Stimulated activated CD4-positive, alpha-beta T cell treated with anti-CD3 and anti-CD28 coated beads, Interleukin-2, amount 100 ng/mL, for 48 hours (primary cell): ENCODE measurements around the gene TUBA1B.

ENCODE experiments used
- DNase-seq, 2 donors: peaks; one replicate each; pipeline ENCODE4 v3.0.0-alpha.2; 2020

TUBA1B gene

DNA sequence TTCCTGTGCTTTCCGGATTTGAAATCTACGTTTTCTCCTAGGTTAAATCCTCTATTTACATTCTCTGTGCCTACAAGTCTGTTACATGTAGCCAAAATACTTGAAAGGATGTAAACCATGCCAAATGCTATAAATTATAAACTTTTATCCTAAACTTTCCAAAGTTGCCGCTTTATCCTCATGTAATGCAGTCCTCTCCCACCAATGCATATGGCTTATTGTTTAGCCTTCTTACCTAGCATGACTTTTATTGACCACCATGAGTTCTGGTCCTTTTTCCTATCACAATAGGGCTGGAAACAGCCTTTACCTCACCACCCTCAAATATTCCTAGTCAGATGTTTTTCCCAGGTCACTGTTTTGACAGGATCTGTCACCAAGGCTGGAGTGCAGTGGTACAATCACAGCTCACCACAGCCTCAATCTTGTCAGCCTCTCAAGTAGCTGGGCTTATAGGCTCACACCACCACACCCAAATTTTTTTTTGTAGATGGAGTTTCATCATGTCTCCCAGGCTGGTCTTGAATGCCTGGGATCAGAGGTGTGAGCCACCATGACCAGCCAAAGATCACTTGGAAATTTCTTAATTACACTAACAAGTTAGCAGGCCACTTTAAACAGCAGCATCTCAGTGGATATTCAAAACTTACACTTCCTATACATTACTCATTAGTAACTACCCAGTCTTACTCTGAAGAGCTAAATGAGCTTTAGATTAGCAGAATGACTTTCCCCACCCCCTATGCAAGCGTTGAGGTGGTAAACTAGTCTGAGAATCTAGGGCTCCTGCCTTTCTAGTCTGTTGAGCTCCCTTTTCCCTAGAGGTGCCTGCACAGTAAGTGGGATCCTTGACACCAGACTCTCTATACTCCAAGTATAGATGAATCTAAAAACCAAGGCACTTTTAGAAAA lies 4.1 kb downstream of the TUBA1B start:
- peak in 1 of 2 donors; percentile 11 for DNase-seq

DNA sequence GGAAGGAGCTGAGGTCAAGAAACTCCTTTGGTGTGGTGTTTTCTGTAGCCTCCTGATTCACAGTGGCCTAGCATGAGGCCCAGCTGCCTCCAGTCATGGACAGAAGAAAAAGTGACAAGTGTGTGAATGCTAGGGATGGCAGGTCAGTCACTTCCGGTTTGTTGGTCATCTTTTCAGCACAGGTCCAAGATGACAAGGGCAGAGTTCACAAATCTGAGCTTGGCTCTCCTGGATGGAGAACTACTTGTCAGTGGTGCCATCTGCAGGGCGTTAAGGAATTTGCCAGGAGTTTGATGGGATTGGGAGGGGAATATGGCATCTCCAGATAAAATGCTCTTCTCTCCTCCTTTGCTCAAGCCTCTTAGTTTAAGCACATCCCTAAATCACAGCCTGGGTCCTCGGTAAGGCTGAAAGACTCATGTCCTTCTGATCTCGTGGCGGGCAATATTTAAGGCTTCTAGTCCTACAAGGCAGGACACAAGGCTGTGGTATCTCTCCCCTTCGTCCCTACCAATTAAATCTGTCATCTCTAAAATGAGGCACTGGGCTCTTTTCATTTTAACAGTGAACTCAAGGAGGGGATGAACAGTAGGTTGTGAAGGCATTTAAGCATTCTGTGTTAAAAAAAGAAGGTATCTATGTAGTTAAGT lies 10.0 kb downstream of the TUBA1B start:
- DNase-seq: no peak

DNA sequence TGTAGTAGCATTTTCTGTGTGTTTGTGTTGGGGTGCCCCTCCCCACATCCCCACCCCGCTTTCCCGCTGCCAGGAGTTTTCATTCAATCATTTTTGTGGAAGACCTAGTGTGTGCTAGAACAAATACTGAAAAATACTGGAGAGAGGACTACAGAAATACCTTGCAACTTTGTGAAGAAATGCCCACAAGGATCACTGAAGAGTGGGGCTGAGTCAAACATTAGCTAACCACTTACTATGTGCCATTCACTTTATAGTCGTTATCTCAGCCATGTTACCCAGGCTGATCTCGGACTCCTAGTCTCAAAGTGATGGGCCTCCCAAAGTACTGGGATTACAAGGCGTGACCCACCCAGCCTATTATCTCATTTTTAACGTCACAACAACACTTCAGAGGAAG lies 20.0 kb downstream of the TUBA1B start:
- DNase-seq: no peak

- peak; percentile 86 to 90 for DNase-seq
Observed at GRCh38 chr12:49110464-49111155, 20.6 kb downstream of the TUBA1B start, which contains the start of gene LMBR1L. Gene LMBR1L (minus strand): TSS chr12:49110847. CDS start chr12:49110555, 292 bp downstream.

- no peak for DNase-seq
Observed at GRCh38 chr12:49109641-49110463, 21.3 kb downstream of the TUBA1B start.

- no peak for DNase-seq
Observed at GRCh38 chr12:49108958-49109404, 22.2 kb downstream of the TUBA1B start.

DNA sequence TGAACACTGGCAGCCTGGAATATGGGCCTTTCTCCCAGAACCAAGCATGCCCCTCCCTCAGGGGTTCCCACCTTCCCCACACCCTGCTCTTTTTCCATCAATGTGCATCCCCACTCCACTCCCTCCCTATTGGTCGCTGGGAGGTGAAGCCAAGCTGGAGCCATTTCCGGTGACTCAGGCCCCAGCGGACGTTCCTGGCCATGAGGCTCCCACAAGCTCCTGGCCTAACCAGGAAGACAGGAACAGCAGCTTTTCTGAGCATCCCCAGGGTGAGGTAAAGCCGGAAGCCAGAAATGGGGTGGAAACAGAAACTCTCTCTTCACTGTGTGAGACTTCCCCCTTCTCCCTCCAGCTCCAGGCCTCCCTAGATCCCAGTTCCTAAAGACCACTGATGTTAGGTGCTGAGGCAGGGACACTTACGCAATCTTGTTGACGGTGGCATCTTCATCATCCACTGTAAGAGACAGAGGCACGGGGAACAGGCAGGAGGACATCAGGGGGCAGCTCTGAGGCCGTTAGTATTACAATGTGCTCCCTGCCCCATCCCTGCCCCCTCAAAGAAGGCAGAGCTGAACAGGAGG lies 25.6 kb downstream of the TUBA1B start:
- DNase-seq: no peak

- DNase-seq: no peak
Observed at GRCh38 chr12:49104822-49105221, 26.4 kb downstream of the TUBA1B start.

GRCh38 chr12:49100380-49100779 lies 30.8 kb downstream of the TUBA1B start:
- no peak for DNase-seq

DNA sequence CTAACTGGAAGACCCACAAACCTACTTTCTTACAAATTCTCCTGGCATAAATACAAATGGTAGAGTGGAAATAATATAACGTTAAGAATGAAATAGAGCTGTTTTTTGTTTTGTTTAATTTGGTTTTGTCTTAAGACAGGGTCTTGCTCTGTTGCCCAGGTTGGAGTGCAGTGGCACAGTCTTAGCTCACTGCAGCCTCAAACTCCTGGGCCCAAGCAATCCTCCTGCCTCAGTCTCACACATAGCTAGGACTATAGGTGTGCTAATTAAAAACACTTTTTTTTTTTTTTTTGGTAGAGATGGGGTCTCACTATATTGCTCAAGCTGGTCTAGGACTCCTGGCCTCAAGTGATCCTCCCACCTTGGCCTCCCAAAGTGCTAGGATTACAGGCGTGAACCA lies 32.5 kb downstream of the TUBA1B start:
- DNase-seq: no peak

DNA sequence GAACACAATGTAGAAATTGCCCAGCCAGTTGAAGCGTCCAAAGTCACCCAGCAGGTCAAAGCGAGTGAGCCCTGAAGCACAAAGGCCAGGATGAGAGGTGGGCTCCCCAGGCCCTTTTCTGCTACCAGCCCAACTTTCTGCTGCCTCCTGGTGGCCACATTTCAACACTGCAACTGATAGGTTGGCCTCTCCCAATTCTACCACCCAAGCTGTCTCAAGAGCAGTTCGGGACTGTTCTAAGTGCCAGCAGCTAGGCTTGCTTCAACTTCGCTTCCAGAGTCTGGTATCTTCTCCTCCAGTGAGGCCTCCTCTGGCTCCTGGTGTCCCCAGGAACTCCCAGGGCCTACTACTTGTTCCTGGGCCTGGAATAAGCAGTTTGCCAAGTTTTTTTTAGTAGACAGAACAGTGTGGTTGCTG lies 33.2 kb downstream of the TUBA1B start:
- peak; percentile 56 to 64 for DNase-seq

DNA sequence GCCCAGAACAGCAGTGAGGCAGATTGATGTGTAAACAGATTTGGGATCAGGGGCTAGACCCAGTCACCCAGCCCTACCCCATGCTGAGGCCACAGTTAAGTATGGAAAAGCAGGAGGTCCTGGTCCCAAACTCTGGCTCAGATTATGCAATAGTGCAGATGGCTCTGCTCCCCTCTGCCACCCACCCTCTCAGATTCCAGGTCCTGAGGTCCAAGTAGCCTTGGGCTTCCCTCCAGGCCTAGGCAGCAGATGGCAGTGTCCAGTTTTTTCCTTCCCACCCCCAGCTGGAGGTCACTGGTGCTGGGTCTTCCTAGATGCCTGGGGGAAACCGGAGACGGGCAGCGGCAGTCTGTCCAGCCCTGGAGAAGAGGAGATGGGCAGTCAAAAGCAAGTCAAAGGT lies 33.8 kb downstream of the TUBA1B start:
- DNase-seq: no peak

GRCh38 chr12:49094975-49095365 lies 36.2 kb downstream of the TUBA1B start:
- DNase-seq: no peak

DNA sequence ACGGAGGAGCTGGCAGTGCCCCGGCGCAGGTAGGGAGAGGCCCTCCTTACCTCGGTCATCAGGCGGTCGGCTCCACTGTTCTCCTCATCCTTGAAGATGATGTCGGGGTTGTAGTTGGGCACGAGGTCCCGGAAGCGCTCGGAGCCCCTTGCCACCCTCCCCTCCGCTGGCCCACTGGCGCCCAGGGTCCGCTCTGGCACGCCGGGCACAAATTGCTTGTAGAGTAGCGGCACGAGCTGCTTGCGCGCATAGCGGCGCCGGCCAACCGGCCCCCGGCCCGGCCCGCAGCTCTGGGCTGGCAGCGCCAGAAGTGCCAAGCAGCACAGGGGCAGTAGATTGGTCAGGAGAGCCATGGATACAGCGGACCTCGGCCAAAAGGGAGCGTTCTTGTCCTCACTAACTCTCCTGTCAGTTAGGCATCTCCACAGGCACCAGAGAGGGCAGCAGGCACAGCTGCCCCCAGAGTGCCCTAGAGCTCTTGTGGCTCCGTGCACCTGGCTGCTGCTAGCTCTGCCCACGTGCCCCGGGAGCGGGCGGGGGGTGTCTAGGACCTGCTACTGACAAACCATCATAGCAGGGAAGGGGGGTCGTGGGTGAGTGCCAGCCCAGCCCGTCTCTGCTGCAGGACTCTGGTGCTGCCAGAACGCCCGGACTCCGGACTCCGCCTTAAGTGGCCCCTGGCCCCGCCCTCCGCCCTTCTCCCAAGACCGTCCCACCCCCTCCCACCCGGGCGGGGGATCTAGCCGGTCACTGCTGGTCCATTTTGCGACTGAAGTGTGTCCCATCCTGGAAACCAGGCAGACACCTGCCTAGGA lies 36.8 kb downstream of the TUBA1B start, which contains the start of gene DHH:
Gene DHH (minus strand): TSS at position 642 of the 815 bp plus-strand sequence. CDS start 289 bp downstream, at position 353.
- no peak for DNase-seq

DNA sequence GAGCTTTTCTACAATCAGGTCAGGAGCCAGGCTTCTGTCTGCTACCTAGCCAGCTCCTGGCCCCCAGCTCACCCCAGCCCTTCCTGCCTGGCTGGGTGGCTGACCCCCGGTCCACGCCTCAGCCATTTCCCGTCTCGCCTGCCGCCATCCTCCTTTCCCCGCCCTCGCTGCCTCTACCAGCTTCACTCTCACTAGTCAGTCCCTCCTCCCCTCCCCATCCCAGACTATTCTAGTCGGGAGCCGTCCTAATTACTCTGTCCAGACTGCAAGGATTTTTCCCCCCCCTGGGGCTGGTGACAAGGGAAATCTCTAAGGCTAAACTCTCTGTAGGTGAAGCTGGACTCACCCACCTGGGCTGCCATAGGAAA lies 37.4 kb downstream of the TUBA1B start:
- DNase-seq: no peak

GRCh38 chr12:49092816-49093406 lies 38.3 kb downstream of the TUBA1B start:
- DNase-seq: no peak

DNA sequence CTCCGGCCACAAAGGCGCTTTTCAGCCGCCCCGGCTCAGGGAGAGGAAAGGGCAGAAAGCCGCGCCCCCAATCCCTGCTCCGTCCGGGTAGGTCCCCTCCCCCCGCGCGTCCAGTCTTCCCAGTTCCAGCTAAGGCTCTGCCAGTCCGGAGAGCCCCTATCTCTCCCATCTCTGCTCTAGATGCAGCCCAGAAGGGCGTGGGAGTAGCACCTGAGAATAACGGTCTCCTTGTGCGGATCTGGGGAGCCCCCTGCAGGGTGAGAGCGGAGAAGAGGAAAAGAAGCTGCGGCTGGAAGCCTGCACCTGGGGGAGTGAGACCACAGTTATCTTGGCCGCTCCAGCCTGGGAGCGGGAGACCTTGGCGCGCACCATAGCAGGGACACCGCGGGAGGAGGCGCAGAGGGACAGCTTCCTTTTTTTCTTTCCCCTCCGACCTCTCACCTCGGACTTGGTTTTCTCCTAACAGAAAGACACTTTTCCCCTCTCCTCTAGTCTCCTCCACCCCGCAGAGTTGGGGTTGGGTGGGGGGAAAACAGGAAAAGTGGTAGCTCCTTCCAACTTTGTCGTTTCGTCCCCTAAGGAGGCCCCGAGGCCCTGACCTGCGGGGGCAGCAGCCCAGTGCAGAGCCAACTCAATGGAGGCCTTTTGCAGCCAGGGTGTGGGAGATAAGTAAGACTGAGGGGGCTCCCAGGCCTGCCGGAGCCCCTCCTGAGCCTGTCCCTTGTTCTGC lies 38.9 kb downstream of the TUBA1B start:
- peak; percentile 43 to 52 for DNase-seq

DNA sequence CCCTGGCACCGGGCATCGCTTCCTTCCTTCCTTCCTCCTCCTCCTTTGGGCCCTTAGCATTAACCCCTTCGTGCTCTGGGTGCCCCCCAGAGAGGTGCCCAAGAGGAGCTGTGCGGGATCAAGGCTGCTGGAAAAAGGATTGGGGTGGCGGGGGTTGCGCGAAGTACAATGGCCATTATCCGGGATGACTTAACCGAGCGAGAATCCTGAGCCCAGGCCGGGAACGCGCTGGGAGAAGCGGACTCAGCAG lies 39.4 kb downstream of the TUBA1B start:
- DNase-seq: no peak

- no peak for DNase-seq
Observed at GRCh38 chr12:49091056-49091835, 39.9 kb downstream of the TUBA1B start.
